ENCODE results near the gene PHETA1. TPM values are rescaled to one million over a fixed set of nuclear protein-coding genes. Genes with fewer than 3 reads are reported as not detected.

Gene PHETA1
- total and polyA plus RNA-seq, 2 of the 13 experiments (the other 11 are each of a cell fraction or from before 2014, with no cell fraction given), result 11.3 to 20.8 TPM

DNA sequence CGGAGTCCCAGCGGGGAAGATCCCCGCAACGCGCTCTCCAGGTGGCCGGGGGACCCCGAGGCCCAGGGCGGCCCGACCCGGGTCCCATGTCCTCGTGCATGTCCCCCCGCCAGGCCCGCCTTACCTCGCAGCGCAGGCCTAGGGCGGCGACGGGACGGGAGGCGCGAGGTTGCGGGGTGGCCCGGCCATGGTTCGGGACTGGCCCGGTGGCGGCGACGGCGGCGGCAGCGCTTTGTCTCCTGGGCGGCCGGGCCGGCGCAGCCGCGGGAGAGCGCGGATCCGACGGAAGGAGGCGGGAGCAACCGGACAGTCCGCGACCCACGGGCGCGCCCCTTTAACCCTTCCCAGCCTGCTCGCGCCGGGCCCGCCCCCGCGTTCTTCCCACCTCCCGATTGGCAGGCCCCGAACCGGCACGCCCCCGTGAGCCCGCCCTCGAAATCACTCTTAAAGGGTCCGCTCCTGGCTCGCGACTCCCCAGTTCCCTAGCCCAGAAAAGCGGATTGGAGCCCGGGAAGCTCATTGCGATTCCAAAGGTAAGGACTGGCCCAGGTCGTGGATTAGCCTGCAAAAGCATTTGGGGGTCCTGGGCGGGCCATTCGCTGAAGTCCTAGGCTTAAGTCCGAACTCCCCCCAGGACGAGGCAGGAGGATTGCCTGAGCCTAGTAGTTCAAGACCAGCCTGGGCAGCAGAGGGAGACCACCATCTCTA lies at the start of gene PHETA1 (continued):
- TF ChIP-seq ZNF142 (CRISPR knock-in tag; IDR thresholded peaks at IDR 0.05), result peak; percentile 83; the same call in 1 of the 2 replicates
- TF ChIP-seq, protein P1, sequence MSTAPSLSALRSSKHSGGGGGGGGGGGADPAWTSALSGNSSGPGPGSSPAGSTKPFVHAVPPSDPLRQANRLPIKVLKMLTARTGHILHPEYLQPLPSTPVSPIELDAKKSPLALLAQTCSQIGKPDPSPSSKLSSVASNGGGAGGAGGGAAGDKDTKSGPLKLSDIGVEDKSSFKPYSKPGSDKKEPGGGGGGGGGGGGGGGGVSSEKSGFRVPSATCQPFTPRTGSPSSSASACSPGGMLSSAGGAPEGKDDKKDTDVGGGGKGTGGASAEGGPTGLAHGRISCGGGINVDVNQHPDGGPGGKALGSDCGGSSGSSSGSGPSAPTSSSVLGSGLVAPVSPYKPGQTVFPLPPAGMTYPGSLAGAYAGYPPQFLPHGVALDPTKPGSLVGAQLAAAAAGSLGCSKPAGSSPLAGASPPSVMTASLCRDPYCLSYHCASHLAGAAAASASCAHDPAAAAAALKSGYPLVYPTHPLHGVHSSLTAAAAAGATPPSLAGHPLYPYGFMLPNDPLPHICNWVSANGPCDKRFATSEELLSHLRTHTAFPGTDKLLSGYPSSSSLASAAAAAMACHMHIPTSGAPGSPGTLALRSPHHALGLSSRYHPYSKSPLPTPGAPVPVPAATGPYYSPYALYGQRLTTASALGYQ (CRISPR knock-in tag; IDR thresholded peaks at IDR 0.05), result no peak; the same call in 1 of the 2 replicates
- TF ChIP-seq ZNF761 (CRISPR knock-in tag; conservative IDR thresholded peaks at IDR 0.05), result no peak
- TF ChIP-seq SMYD3 (CRISPR knock-in tag; IDR thresholded peaks at IDR 0.05), result no peak
- TF ChIP-seq ARID3A (IDR thresholded peaks at IDR 0.05; ENCODE audit: low read depth, low read length), result no peak
- TF ChIP-seq FOXP1 (IDR thresholded peaks at IDR 0.05), result no peak
- TF ChIP-seq FOXP1 (CRISPR knock-in tag; IDR thresholded peaks at IDR 0.05), result no peak
- no peak for TF ChIP-seq ZFP62 (CRISPR knock-in tag; IDR thresholded peaks at IDR 0.05)
- no peak for TF ChIP-seq ZNF598 (CRISPR knock-in tag; IDR thresholded peaks at IDR 0.05; ENCODE audit: borderline replicate concordance)
- TF ChIP-seq ZNF672 (CRISPR knock-in tag; IDR thresholded peaks at IDR 0.05), result no peak
- TF ChIP-seq DPF2 (CRISPR knock-in tag; IDR thresholded peaks at IDR 0.05; ENCODE audit: borderline replicate concordance, low read depth), result no peak
- TF ChIP-seq ZBTB20 (CRISPR knock-in tag; IDR thresholded peaks at IDR 0.05; ENCODE audit: borderline replicate concordance, low read depth), result no peak
- TF ChIP-seq ZNF510 (CRISPR knock-in tag; IDR thresholded peaks at IDR 0.05; ENCODE audit: low read depth), result no peak
- no peak for TF ChIP-seq ZNF570 (CRISPR knock-in tag; IDR thresholded peaks at IDR 0.05; ENCODE audit: borderline replicate concordance)
- TF ChIP-seq ZHX1 (CRISPR knock-in tag; IDR thresholded peaks at IDR 0.05; ENCODE audit: low read depth), result 0 out of 2 replicates have a peak, but pooled peaks have one; percentile 30
- no peak for TF ChIP-seq BRD4 (CRISPR knock-in tag; IDR thresholded peaks at IDR 0.05)
- no peak for TF ChIP-seq ZFP37 (CRISPR knock-in tag; IDR thresholded peaks at IDR 0.05; ENCODE audit: borderline replicate concordance)
- no peak for TF ChIP-seq KLF15 (CRISPR knock-in tag; IDR thresholded peaks at IDR 0.05; ENCODE audit: borderline replicate concordance)
